NCI-H1092 treated with DMSO at 0.1 percent for 48 hours (cell line): Measurements from ENCODE around the gene FRAT1.

Experiments used
- DNase-seq: peaks from one replicate; lab custom pipeline; 2025; lab: John Stamatoyannopoulos, UW

FRAT1 gene

GRCh38 chr10:97365761-97366351 lies 46.8 kb downstream of the FRAT1 start:
- DNase-seq: no peak

GRCh38 chr10:97366572-97366971 lies 47.5 kb downstream of the FRAT1 start:
- DNase-seq: no peak

GRCh38 chr10:97367126-97367649 lies 48.1 kb downstream of the FRAT1 start:
- DNase-seq: no peak
